HEK293 (cell line): ENCODE measurements around the gene RFTN1.

Experiments
- CTCF ChIA-PET: fragments of 350-600 bp; formaldehyde crosslinking; extraction: SDS; loops from one replicate; lab custom pipeline; 2021; ENCODE audit warnings: antibody characterized with exemption; lab: Yijun Ruan, JAX
- POLR2A ChIA-PET: fragments of 300-600 bp; formaldehyde crosslinking; extraction: SDS; loops from one replicate; lab custom pipeline; 2020; ENCODE audit warnings: antibody characterized with exemption, inconsistent platforms; lab: Yijun Ruan, JAX
- H3K27ac ChIP-seq: fragments of 200-500 bp; sonication (Bioruptor generic); 2 replicates; pipeline ENCODE4 v1.5.1; 2014; ENCODE audit warnings: low read depth, low read length, control low read depth, inconsistent platforms; ENCODE audit errors: extremely low read depth
- H3K36me3 ChIP-seq, 2 experiments: fragments of 200-500 bp in 1 of 2; sonication (Bioruptor generic) in 1 of 2; 1 replicate in 1 of 2; 2 replicates in 1 of 2; pipeline ENCODE4 v1.5.1; 2014 to 2017; ENCODE audit warnings: inconsistent platforms in 2 of 2, low read length in 2 of 2; ENCODE audit not compliant: control insufficient read depth in 2 of 2, insufficient read depth in 1 of 2
- H3K4me1 ChIP-seq: fragments of 200-500 bp; sonication (Bioruptor generic); 2 replicates; pipeline ENCODE4 v1.5.1; 2014; ENCODE audit warnings: mild to moderate bottlenecking, low read length, inconsistent platforms; ENCODE audit not compliant: control insufficient read depth, insufficient read depth
- H3K4me3 ChIP-seq: 2 replicates; pipeline ENCODE4 v1.5.1; 2011; ENCODE audit warnings: low read depth, mild to moderate bottlenecking, control low read depth, low read length, moderate library complexity
- H3K9me3 ChIP-seq: fragments of 200-500 bp; sonication (Bioruptor generic); 2 replicates; pipeline ENCODE4 v1.5.1; 2014; ENCODE audit warnings: low read depth, low read length, inconsistent platforms; ENCODE audit not compliant: control insufficient read depth, insufficient read depth
- OSR2 ChIP-seq: fragments of 450-650 bp; formaldehyde crosslinking; IDR thresholded peaks from 2 replicates; pipeline ENCODE4 v1.5.1; 2016; ENCODE audit warnings: missing biosample characterization, missing genetic modification characterization
- ZBTB1 ChIP-seq: fragments of 450-650 bp; formaldehyde crosslinking; IDR thresholded peaks from 2 replicates; pipeline ENCODE4 v1.5.1; 2016; ENCODE audit warnings: missing biosample characterization, missing genetic modification characterization
- ZIC2 ChIP-seq: fragments of 450-650 bp; formaldehyde crosslinking; IDR thresholded peaks from 2 replicates; pipeline ENCODE4 v1.5.1; 2016; ENCODE audit warnings: missing biosample characterization, missing genetic modification characterization
- ZNF2 ChIP-seq: fragments of 450-650 bp; formaldehyde crosslinking; IDR thresholded peaks from 2 replicates; pipeline ENCODE4 v1.5.1; 2016; ENCODE audit warnings: missing biosample characterization, missing genetic modification characterization
- ZNF211 ChIP-seq: fragments of 450-650 bp; formaldehyde crosslinking; IDR thresholded peaks from 2 replicates; pipeline ENCODE4 v1.5.1; 2016; ENCODE audit warnings: low read depth, missing biosample characterization, missing genetic modification characterization
- ZNF24 ChIP-seq: fragments of 450-650 bp; formaldehyde crosslinking; IDR thresholded peaks from 2 replicates; pipeline ENCODE4 v1.5.1; 2016; ENCODE audit warnings: missing biosample characterization, missing genetic modification characterization
- ZNF341 ChIP-seq: fragments of 450-650 bp; formaldehyde crosslinking; IDR thresholded peaks from 2 replicates; pipeline ENCODE4; 2016; ENCODE audit warnings: low read depth, missing biosample characterization, missing genetic modification characterization
- ZNF692 ChIP-seq: fragments of 450-650 bp; formaldehyde crosslinking; IDR thresholded peaks from 2 replicates; pipeline ENCODE4 v1.5.1; 2016; ENCODE audit warnings: missing biosample characterization, missing genetic modification characterization
- ZSCAN16 ChIP-seq: fragments of 450-650 bp; formaldehyde crosslinking; IDR thresholded peaks from 2 replicates; pipeline ENCODE4 v1.5.1; 2016; ENCODE audit warnings: missing biosample characterization, missing genetic modification characterization
- TF ChIP-seq, protein P1 (sequence below): fragments of 450-650 bp; formaldehyde crosslinking; IDR thresholded peaks from 2 replicates; pipeline ENCODE4 v1.5.1; 2016; ENCODE audit warnings: missing biosample characterization, missing genetic modification characterization, borderline replicate concordance
- TF ChIP-seq, protein P2 (sequence below): sonication (generic); formaldehyde crosslinking; IDR thresholded peaks from 2 replicates; pipeline ENCODE4 v1.8.1; 2022; ENCODE audit warnings: mild to moderate bottlenecking, moderate library complexity, missing genetic modification reagents
- TF ChIP-seq, protein P3 (sequence below): fragments of 450-650 bp; formaldehyde crosslinking; conservative IDR thresholded peaks from 2 replicates; pipeline ENCODE4 v1.5.1; 2016; ENCODE audit warnings: low read depth, missing biosample characterization, missing genetic modification characterization
- TF ChIP-seq, protein P4 (sequence below): fragments of 450-650 bp; formaldehyde crosslinking; IDR thresholded peaks from 2 replicates; pipeline ENCODE4 v1.5.1; 2016; ENCODE audit warnings: missing biosample characterization, missing genetic modification characterization
- TF ChIP-seq, protein P5 (sequence below): fragments of 450-650 bp; formaldehyde crosslinking; IDR thresholded peaks from 2 replicates; pipeline ENCODE4 v1.5.1; 2017; ENCODE audit warnings: missing biosample characterization, missing genetic modification characterization

Gene RFTN1

DNA sequence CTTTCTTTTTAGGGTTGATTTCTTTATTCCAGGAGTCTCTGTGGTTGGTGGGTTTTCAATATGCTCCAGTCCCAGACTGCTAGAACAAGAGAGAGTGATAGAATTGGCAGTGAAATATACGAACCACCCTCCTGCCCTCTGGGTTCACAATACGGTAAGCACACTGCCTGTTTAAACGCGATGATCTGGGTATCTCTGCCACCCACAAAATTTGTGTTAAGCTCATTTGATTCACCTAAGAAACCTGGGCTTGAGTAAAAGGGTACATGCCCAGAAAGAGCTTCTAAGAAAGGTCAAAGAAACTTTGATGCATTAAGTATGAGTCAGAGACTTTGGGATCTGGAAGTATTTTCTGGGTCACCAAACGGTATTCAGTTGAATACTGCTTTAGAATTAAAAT, 218.7 kb downstream of the RFTN1 start:
- Histone ChIP-seq H3K4me1 (no peaks in the 10 kb centered on the region), H3K27ac (no peak overlapping the region), H3K9me3 (no peaks in the 10 kb centered on the region)
- POLR2A ChIA-PET, result no interaction called here
- TF ChIP-seq ZNF2 (tag by site-specific recombination), result no peak
- TF ChIP-seq ZNF692 (tag by site-specific recombination), result no peak
- TF ChIP-seq, protein P1, sequence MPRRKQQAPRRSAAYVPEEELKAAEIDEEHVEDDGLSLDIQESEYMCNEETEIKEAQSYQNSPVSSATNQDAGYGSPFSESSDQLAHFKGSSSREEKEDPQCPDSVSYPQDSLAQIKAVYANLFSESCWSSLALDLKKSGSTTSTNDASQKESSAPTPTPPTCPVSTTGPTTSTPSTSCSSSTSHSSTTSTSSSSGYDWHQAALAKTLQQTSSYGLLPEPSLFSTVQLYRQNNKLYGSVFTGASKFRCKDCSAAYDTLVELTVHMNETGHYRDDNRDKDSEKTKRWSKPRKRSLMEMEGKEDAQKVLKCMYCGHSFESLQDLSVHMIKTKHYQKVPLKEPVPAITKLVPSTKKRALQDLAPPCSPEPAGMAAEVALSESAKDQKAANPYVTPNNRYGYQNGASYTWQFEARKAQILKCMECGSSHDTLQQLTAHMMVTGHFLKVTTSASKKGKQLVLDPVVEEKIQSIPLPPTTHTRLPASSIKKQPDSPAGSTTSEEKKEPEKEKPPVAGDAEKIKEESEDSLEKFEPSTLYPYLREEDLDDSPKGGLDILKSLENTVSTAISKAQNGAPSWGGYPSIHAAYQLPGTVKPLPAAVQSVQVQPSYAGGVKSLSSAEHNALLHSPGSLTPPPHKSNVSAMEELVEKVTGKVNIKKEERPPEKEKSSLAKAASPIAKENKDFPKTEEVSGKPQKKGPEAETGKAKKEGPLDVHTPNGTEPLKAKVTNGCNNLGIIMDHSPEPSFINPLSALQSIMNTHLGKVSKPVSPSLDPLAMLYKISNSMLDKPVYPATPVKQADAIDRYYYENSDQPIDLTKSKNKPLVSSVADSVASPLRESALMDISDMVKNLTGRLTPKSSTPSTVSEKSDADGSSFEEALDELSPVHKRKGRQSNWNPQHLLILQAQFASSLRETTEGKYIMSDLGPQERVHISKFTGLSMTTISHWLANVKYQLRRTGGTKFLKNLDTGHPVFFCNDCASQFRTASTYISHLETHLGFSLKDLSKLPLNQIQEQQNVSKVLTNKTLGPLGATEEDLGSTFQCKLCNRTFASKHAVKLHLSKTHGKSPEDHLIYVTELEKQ (tag by site-specific recombination), result no peak
- TF ChIP-seq ZBTB1, result no peak
- TF ChIP-seq, protein P2, sequence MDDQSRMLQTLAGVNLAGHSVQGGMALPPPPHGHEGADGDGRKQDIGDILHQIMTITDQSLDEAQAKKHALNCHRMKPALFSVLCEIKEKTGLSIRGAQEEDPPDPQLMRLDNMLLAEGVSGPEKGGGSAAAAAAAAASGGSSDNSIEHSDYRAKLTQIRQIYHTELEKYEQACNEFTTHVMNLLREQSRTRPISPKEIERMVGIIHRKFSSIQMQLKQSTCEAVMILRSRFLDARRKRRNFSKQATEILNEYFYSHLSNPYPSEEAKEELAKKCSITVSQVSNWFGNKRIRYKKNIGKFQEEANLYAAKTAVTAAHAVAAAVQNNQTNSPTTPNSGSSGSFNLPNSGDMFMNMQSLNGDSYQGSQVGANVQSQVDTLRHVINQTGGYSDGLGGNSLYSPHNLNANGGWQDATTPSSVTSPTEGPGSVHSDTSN (CRISPR knock-in tag), result no peak
- no peak for TF ChIP-seq OSR2
- TF ChIP-seq, protein P3, sequence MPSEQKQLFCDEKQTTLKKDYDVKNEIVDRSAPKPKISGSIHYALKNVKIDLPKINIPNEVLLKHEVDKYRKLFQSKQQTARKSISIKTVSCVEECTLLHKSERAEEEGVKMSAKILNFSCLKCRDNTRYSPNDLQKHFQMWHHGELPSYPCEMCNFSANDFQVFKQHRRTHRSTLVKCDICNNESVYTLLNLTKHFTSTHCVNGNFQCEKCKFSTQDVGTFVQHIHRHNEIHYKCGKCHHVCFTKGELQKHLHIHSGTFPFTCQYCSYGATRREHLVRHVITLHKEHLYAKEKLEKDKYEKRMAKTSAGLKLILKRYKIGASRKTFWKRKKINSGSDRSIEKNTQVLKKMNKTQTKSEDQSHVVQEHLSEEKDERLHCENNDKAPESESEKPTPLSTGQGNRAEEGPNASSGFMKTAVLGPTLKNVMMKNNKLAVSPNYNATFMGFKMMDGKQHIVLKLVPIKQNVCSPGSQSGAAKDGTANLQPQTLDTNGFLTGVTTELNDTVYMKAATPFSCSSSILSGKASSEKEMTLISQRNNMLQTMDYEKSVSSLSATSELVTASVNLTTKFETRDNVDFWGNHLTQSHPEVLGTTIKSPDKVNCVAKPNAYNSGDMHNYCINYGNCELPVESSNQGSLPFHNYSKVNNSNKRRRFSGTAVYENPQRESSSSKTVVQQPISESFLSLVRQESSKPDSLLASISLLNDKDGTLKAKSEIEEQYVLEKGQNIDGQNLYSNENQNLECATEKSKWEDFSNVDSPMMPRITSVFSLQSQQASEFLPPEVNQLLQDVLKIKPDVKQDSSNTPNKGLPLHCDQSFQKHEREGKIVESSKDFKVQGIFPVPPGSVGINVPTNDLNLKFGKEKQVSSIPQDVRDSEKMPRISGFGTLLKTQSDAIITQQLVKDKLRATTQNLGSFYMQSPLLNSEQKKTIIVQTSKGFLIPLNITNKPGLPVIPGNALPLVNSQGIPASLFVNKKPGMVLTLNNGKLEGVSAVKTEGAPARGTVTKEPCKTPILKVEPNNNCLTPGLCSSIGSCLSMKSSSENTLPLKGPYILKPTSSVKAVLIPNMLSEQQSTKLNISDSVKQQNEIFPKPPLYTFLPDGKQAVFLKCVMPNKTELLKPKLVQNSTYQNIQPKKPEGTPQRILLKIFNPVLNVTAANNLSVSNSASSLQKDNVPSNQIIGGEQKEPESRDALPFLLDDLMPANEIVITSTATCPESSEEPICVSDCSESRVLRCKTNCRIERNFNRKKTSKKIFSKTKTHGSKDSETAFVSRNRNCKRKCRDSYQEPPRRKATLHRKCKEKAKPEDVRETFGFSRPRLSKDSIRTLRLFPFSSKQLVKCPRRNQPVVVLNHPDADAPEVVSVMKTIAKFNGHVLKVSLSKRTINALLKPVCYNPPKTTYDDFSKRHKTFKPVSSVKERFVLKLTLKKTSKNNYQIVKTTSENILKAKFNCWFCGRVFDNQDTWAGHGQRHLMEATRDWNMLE (tag by site-specific recombination), result no peak
- no peak for TF ChIP-seq ZNF211 (tag by site-specific recombination)
- TF ChIP-seq, protein P4, sequence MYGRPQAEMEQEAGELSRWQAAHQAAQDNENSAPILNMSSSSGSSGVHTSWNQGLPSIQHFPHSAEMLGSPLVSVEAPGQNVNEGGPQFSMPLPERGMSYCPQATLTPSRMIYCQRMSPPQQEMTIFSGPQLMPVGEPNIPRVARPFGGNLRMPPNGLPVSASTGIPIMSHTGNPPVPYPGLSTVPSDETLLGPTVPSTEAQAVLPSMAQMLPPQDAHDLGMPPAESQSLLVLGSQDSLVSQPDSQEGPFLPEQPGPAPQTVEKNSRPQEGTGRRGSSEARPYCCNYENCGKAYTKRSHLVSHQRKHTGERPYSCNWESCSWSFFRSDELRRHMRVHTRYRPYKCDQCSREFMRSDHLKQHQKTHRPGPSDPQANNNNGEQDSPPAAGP (tag by site-specific recombination), result no peak
- TF ChIP-seq ZNF24, result no peak
- TF ChIP-seq, all 188 proteins: peak for 0
- no peak overlapping the region for H3K4me3 ChIP-seq
- peaks cover 8 to 37% of the 10 kb centered on the region in 2 experiments for H3K36me3 ChIP-seq
- CTCF ChIA-PET, result interaction anchor here (0.5 to 1.1 kb wide), 2 partner anchors 257 to 419 kb away, joined by 3 read pairs; no protein-coding TSS in a partner anchor

- Histone ChIP-seq H3K36me3 (peaks cover 0 to 47% of the 10 kb centered on the region in 2 experiments), H3K27ac (no peak overlapping the region), H3K4me3 (no peak overlapping the region), H3K4me1 (no peaks in the 10 kb centered on the region), H3K9me3 (no peaks in the 10 kb centered on the region)
- POLR2A ChIA-PET, result no interaction called here
- CTCF ChIA-PET, result interaction anchor here (0.6 to 3.6 kb wide), 42 partner anchors 10 to 1511 kb away, joined by 3 to 67 read pairs (median 4); partner anchors contain the start of genes EAF1, METTL6 and OXNAD1
- TF ChIP-seq, protein P5, sequence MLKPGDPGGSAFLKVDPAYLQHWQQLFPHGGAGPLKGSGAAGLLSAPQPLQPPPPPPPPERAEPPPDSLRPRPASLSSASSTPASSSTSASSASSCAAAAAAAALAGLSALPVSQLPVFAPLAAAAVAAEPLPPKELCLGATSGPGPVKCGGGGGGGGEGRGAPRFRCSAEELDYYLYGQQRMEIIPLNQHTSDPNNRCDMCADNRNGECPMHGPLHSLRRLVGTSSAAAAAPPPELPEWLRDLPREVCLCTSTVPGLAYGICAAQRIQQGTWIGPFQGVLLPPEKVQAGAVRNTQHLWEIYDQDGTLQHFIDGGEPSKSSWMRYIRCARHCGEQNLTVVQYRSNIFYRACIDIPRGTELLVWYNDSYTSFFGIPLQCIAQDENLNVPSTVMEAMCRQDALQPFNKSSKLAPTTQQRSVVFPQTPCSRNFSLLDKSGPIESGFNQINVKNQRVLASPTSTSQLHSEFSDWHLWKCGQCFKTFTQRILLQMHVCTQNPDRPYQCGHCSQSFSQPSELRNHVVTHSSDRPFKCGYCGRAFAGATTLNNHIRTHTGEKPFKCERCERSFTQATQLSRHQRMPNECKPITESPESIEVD (tag by site-specific recombination), result no peak
- TF ChIP-seq, protein P3 (tag by site-specific recombination), result no peak
- TF ChIP-seq ZSCAN16 (tag by site-specific recombination) (no peak), ZNF341 (tag by site-specific recombination) (no peak), ZIC2 (tag by site-specific recombination) (no peak)
Observed at GRCh38 chr3:16290827-16291196, 222.7 kb downstream of the RFTN1 start.
